GM18526 (cell line): ENCODE measurements around the gene EFNB2.

Experiments used
- POLR2A ChIP-seq: IDR thresholded peaks from 3 replicates; pipeline ENCODE4 v1.6.1; 2011; ENCODE audit not compliant: insufficient read length; ENCODE audit errors: extremely low read depth

EFNB2 gene

DNA sequence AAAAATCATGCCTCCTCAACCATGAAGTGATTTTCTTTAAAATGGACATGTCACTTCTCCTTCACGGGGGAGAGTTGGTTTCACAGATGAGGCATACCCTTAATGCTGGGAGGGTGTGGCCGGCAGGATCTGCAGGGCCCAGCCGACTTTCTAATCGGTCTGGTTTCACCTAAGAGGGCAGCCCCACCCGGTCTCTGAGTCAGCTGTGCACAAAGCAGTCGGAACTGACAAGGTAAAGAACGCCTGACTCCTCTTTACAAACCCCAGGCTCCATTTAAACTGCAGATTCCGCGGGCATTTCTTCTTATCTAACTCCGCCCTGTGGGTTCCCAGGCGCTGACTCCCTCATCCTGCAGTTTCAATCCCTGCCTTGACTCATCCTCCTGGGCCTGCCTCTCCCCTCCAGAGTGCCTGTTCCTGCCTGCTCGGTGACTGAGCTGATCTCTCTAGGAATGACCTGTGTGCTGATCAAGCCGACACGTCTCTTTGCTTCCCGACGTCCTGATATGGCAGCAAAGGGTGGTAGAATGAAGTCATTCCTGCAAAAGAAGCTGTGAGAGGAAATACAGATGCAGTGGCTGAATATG, 63.4 kb downstream of the EFNB2 start:
- no peak for TF ChIP-seq POLR2A

DNA sequence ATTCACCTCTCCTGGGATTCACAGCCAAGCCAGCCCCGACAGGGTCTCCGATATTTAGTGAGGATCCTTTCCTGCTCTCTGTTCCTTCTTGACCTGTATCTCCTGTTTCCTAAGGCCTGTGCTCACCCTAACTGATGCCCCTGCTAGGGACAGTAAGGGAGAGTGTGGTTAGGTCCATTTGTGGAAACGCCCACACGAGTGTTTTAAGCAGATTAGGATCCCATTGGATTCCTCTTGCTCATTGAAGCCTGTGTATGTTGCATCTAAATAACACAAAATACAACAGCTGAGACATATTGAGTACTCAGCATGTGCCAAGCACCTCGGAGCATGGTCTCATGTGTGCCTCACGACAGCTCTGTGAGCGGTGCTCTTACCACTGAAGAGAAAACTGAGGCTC, 64.9 kb downstream of the EFNB2 start:
- no peak for TF ChIP-seq POLR2A

DNA sequence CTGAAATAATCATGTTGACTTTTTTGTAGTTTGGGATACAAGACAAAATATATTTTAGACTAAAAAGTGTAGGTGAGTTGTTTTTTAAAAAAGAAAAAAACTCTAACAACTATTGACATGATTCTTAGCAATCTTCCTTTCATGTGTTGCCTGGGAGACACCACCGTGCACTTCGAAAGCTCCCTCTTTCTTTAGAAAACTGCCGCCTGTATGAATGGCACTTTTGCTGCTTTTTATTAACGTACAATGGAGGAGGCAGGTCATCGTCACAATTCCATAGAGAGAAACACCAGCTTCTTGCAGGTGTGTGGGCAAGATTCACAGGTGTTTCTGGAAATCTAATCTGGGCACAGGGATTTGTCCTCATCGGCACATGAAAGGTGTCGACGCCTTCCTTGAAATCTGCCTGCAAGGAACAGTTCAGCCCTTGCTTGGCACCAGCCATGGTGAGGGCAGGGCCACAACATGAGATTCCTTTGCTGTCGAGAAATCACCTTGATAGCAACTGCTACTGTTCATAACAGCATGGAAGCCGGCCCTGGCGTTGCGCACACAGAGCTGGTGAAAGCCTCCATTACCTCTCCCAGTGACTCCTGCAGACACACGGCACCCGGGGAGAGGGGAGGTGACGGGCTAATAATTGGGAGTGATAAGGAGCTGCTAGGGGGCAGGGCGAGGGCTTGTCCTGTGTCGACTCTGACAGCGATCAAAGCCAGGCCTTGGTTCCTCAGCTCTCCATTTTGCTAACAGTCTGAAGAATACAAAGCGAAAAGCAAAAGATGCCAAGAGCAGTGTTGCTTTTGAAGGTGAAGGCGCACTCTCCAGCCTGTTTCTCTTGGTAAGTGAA, 66.5 kb downstream of the EFNB2 start:
- no peak for TF ChIP-seq POLR2A

DNA sequence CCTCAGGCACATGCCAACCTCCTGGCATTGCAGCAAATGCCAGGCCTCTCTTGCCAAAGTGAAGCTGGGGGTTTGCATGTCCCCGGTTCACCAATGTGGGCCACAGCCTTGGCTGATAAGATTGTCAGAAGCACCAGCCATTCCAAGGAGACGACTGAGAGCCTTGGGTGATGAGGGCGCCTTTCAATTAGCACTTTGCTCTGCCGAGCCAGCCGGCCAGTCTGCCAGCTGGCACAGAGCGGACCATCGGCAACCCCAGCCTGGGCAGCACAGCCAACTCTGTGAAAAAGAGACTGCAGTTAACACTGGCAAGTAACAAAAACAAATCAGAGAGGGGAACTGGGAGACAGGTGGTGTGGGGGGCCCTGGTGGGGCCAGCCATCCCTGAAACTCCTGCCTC, 67.3 kb downstream of the EFNB2 start:
- TF ChIP-seq POLR2A, result no peak

DNA sequence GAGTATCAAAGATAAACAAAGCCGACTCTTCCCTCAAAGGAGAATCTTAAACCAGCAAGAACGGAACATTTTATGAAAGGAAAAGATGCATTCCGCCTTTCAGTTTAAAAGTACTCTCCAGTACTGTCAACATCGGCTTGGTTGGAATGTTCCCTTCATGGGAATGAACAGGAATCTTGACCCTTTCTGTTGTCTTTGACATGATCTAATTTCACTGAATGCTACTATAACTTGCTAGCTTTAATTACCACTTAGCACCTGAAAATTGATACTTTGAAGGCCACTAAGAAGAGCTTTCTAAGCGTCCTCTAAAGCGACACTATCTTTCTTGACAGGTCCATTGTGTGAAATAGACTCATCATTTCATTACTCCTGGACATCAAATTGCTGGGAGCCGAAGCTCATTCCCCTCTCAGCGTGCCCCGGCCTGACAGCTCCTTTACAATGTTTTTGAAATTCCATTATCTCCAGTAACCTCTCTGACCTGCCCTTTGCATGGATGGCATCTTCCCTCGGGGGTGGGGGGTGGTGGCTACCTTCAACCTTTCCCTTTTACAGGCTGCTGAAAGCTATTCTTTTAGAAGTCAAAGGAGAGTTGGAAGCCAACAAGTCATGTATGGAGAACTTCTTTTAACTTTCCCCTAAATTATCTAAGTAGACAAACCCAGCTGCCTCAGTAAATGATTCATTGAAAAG, 67.9 kb downstream of the EFNB2 start:
- TF ChIP-seq POLR2A, result no peak

DNA sequence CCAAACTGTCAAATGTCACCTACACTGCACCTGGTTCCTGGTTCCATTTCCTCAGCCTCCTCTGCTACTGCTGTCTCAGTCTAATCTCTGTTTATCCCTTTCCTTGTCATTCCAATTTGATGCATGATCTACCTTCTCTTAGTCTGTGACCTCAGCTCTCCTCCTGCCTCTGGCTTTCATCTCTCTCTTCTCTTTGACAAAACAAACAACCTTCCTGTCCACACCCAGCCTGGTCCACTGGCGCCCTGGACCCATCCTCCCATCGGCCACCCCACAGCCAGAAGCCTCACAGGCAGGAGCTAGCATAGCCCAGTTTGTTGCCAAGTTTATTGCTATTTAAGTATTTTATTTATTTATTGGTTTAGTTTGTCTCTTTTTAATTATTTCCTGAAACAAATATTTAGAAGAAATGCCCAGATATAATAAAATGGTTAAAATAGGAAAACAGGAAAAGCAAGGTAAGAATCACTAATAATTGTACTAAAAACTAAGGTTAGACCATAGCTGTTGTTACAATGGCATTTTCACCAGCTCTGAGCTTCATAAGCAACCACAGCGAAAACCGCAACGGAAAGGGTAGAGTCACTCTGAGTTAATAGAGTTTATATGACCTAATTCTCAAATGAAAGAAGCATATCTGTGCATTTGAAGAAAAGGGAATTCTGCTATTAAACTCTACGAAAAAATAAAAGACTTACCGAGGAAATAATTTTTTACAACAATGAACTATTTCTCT, 68.6 kb downstream of the EFNB2 start:
- TF ChIP-seq POLR2A, result no peak

DNA sequence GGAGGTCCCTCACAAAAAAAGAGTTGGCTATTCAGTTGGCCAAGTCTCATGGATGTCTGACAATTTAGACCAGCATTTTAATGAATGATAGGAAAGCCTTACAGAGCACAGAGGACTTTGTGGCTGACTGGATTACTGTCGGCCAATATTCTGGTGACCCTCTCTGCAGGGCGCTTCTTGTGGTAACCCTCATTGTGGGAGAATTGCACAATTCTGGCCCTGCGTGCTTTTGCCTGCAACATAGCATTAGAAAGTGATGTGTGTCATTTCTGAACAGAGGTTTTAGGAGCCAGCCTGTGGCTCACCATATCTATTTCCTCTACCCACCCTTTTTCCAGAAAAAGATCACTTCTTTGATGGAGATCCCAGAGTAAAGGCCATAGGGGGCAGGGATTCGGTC, 71.4 kb downstream of the EFNB2 start:
- TF ChIP-seq POLR2A, result no peak

DNA sequence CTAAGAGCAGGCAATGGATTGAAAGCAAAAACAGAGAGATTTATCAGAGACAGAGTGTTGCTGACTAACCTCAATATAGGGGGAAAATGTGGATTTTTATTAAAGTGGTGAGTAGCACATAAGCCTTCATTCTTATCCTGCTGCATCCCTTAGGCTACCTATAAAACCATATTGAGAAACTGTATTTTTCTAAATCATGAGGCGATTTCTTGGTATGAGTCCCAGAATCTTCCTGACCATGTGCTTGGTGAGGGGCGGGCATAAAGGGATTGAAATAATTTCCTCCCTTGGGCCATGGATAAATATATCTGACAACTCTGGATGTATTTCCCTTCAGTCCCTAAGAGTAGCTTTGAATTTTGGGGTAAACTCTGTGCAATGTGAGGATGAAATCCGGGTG, 72.8 kb downstream of the EFNB2 start:
- TF ChIP-seq POLR2A, result no peak

DNA sequence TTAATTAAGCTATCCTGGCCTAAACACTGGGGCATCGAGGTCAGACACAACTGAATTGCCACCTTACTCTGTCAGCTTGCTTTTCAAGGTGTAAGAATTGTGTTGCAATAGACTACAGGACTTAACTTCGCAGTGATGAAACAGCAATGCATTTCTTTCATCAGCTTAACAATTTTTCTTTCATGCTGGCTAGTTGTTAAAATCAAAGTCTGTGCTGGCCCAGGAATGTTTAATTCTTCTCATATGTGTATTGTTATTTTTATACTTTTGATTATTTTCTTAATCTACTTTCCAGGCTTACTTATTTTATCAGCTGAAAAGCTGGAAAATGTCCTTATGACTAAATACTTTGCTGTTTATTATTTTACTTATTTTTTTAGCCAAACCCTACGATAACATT, 79.7 kb downstream of the EFNB2 start:
- TF ChIP-seq POLR2A, result no peak

DNA sequence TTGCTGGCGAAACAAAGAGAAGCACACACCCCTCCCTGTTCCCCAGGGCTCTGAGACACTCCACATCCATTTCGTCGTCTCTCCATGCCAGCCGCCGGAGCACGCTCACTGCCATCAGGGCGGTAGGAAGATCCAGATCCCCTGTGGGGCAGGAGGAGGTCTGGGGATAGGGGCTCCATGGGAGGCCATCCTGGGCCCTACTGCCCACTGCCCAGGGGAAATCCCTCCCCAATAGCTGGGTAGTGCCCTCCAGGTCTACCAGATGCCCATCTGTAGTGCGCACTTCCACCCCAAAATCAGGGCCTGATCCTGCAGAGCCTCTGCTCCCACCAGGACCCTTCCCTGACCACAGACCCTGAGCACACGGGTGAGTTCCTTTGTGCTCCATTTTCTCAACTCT, 80.3 kb downstream of the EFNB2 start:
- TF ChIP-seq POLR2A, result no peak

DNA sequence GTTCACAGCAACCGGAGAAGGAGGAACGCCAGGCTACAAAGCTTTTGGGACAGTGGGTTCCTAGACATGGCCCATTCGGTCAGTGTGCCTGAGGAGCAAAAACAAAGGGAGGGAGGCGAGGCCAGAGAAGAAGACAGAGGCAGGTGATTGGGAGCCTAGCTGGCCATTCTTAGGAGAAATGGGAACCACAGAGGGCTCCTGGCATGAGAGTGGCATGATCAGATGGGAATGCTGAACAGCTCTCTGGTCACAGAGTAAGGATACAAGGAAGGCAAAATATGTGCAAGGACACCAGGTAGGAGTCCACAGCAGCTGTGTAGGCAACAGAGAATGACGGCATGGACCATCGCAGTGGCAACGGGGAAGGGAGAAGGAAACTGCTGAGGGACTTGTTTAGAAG, 82.4 kb downstream of the EFNB2 start:
- TF ChIP-seq POLR2A, result no peak

DNA sequence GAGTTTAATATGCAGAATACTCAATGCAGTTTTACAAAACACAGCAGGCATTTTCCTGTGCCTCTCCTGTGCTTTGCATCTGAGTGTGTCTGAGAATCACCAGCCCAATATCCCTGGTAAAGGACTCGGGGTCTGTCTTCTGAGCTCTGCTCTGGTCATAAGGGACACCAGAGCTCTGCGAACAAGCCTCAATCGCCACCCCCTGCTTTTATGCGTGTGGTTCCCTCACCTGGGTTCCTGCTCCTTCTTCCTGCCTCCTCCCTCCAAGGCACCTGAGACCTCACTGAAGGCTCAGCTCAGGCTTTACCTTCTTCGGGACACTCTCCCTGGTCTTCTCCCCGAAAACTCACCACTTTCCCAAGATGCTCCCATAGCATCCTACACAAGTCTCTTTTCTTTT, 84.5 kb downstream of the EFNB2 start:
- no peak for TF ChIP-seq POLR2A

DNA sequence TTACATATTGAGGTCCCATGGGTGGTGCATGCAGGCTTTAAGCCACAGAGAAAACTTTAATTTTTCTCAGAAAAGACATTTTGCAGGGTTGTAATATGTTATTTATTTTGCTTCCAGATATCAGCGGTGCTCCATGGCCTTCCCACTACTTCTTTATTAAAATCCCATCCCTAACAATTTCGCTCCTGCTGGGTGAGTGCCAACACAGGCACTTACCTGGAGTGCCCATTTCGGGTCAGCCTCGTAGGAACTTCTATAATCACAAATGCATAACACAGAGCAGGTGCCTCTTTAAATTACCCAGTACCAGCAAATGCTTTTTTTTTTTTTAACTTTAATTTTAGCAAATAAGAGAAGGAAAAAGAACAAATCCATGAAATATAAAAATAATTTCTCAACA, 86.4 kb downstream of the EFNB2 start:
- no peak for TF ChIP-seq POLR2A

DNA sequence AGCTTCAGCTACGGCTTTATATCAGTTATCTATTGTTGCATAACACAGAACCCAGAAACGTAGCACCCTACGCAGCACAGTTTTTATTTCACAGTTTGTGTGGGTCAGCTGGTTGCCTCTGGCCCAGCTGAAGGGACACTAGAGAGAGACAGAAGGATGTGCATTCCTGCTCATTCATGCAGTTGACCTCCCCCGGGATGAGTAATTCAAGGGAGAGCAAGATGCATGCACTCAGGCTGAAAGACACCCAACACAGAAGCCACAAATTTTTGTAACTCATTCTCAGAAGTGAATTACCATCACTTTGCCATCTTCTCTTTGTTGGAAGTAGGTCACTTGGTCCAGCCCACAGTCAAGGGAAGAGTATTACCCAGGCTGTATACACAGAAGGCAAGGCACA, 89.5 kb downstream of the EFNB2 start:
- no peak for TF ChIP-seq POLR2A

DNA sequence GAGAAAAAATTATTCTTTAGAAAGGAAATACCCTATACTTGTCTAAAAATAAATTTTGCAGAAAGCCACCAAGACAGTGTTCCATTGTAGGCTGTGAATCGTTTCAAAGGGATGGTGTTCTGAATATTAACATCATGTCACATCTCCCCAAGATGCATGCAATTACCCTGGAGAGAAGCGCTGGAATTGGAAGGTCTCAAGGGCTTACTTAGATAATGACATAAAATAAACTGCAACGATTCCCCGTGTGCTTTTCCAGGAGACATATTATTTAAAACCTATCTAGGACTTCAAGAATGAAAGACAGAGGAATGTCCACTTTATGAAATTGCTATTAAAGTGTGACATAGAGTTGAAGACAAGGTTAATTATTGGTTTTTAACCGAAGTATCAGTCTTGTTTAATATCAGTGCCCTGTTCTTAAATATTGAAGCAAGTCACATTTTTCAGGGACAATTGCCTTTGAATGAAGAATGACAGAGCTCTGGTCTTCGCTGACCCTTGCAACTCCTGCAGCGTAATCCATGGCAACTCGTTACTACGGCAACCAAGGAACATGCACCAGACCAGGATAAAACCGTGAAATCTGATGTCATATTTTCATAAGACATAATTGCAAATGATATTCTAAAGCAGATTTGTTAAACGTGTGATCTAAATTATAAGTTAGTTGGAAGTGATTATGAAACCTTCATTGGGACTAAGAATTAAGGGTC, 91.7 kb downstream of the EFNB2 start:
- TF ChIP-seq POLR2A, result no peak
